Measurements from ENCODE around the gene NPDC1. TPM values are rescaled to one million over a fixed set of nuclear protein-coding genes. Genes with fewer than 3 reads are reported as not detected.

NPDC1 gene
- total and polyA plus RNA-seq, 5 experiments from 2014 or later, result 2.1 to 9.3 (median 4.2) TPM

GRCh38 chr9:137026384-137026783, 19.6 kb downstream of the NPDC1 start:
- no peaks in the 10 kb centered on the region for H3K36me3 Mint-ChIP-seq
- peak overlapping the region in 7 of 10 donors; percentile 25 to 91 (median 81) for H3K4me3 Mint-ChIP-seq
- ATAC-seq, result no peak
- H3K27me3 Mint-ChIP-seq, result no peaks in the 10 kb centered on the region
- POLR2A ChIA-PET, result interaction anchor here (1.2 to 4.9 kb wide), 3 partner anchors 27 to 228 kb away, joined by 3 to 26 read pairs (median 7); partner anchors contain the start of gene C8G
- H3K9me3 Mint-ChIP-seq, result no peaks in the 10 kb centered on the region
- H3K27ac Mint-ChIP-seq, result peak overlapping the region in 4 of 10 donors; percentile 27 to 66 (median 42)
- peaks cover 13 to 48% (median 40%) of the 10 kb centered on the region in 4 donors for H3K4me1 Mint-ChIP-seq
- DNase-seq, result no peak

- peak in 4 of 10 donors; percentile 35 to 76 (median 52) for DNase-seq
- POLR2A ChIA-PET, result interaction anchor here (1.2 to 4.9 kb wide), 3 partner anchors 26 to 227 kb away, joined by 3 to 26 read pairs (median 7); partner anchors contain the start of gene C8G
- Mint-ChIP-seq H3K27me3 (no peaks in the 10 kb centered on the region), H3K36me3 (no peaks in the 10 kb centered on the region), H3K4me3 (peak overlapping the region in 3 of 10 donors; percentile 14 to 48 (median 22)), H3K4me1 (peaks cover 9 to 43% (median 34%) of the 10 kb centered on the region in 4 donors), H3K27ac (peak overlapping the region in 1 of 10 donors; percentile 15), H3K9me3 (no peaks in the 10 kb centered on the region)
- ATAC-seq, result peak in 1 of 2 donors; percentile 55
Observed at GRCh38 chr9:137025517-137025966, 20.4 kb downstream of the NPDC1 start.

- POLR2A ChIA-PET, result no interaction called here
- H3K27me3 Mint-ChIP-seq, result no peaks in the 10 kb centered on the region
- peaks cover 0 to 3% (median 0%) of the 10 kb centered on the region in 3 donors for H3K36me3 Mint-ChIP-seq
- no peaks in the 10 kb centered on the region for H3K9me3 Mint-ChIP-seq
- DNase-seq (no peak), ATAC-seq (no peak)
- H3K4me1 Mint-ChIP-seq, result peaks cover 5 to 28% (median 20%) of the 10 kb centered on the region in 4 donors
- no peak overlapping the region for H3K4me3 Mint-ChIP-seq
- no peak overlapping the region for H3K27ac Mint-ChIP-seq
Observed at GRCh38 chr9:137023583-137023991, 22.4 kb downstream of the NPDC1 start.

GRCh38 chr9:137023157-137023556, 22.8 kb downstream of the NPDC1 start:
- DNase-seq, result no peak
- peak overlapping the region in 1 of 10 donors; percentile 43 for H3K27ac Mint-ChIP-seq
- no peaks in the 10 kb centered on the region for H3K27me3 Mint-ChIP-seq
- POLR2A ChIA-PET, result no interaction called here
- no peak for ATAC-seq
- H3K9me3 Mint-ChIP-seq, result no peaks in the 10 kb centered on the region
- H3K36me3 Mint-ChIP-seq, result peaks cover 0 to 3% (median 0%) of the 10 kb centered on the region in 3 donors
- peaks cover 5 to 29% (median 20%) of the 10 kb centered on the region in 4 donors for H3K4me1 Mint-ChIP-seq
- no peak overlapping the region for H3K4me3 Mint-ChIP-seq

- no peak for DNase-seq
- Mint-ChIP-seq H3K4me3 (no peak overlapping the region), H3K36me3 (peaks cover 0 to 5% (median 0%) of the 10 kb centered on the region in 3 donors), H3K4me1 (peaks cover 5 to 29% (median 20%) of the 10 kb centered on the region in 4 donors), H3K27me3 (no peaks in the 10 kb centered on the region), H3K9me3 (no peaks in the 10 kb centered on the region), H3K27ac (no peak overlapping the region)
- POLR2A ChIA-PET, result interaction anchor here (0.6 kb wide), 1 partner anchor 34 kb away, joined by 4 read pairs; no protein-coding TSS in a partner anchor
- no peak for ATAC-seq
Observed at GRCh38 chr9:137022662-137023008, 23.3 kb downstream of the NPDC1 start.

GRCh38 chr9:137021979-137022661, 23.9 kb downstream of the NPDC1 start:
- peak overlapping the region in 4 of 10 donors; percentile 32 to 80 (median 47) for H3K27ac Mint-ChIP-seq
- peak overlapping the region in 1 of 10 donors; percentile 38 for H3K4me3 Mint-ChIP-seq
- POLR2A ChIA-PET, result interaction anchor here (0.6 kb wide), 3 partner anchors 13 to 156 kb away, joined by 3 to 4 read pairs (median 3); partner anchors contain the start of gene EDF1
- peaks cover 5 to 25% (median 16%) of the 10 kb centered on the region in 4 donors for H3K4me1 Mint-ChIP-seq
- peaks cover 0 to 5% (median 0%) of the 10 kb centered on the region in 3 donors for H3K36me3 Mint-ChIP-seq
- H3K9me3 Mint-ChIP-seq, result no peaks in the 10 kb centered on the region
- peak in 7 of 10 donors; percentile 32 to 56 (median 46) for DNase-seq
- H3K27me3 Mint-ChIP-seq, result no peaks in the 10 kb centered on the region
- ATAC-seq, result peak; percentile 39 to 53

GRCh38 chr9:137021568-137021978, 24.4 kb downstream of the NPDC1 start:
- POLR2A ChIA-PET, result interaction anchor here (0.6 to 1.2 kb wide), 4 partner anchors 14 to 200 kb away, joined by 3 read pairs; partner anchors contain the start of gene EDF1
- ATAC-seq, result no peak
- H3K27me3 Mint-ChIP-seq, result no peaks in the 10 kb centered on the region
- H3K4me1 Mint-ChIP-seq, result peaks cover 3 to 20% (median 12%) of the 10 kb centered on the region in 4 donors
- H3K9me3 Mint-ChIP-seq, result no peaks in the 10 kb centered on the region
- H3K4me3 Mint-ChIP-seq, result no peak overlapping the region
- peaks cover 0 to 9% (median 0%) of the 10 kb centered on the region in 3 donors for H3K36me3 Mint-ChIP-seq
- H3K27ac Mint-ChIP-seq, result no peak overlapping the region
- DNase-seq, result no peak

GRCh38 chr9:137020771-137021567, 25.0 kb downstream of the NPDC1 start:
- H3K4me1 Mint-ChIP-seq, result peaks cover 2 to 15% (median 9%) of the 10 kb centered on the region in 4 donors
- H3K27ac Mint-ChIP-seq, result no peak overlapping the region
- POLR2A ChIA-PET, result interaction anchor here (0.6 to 1.2 kb wide), 4 partner anchors 14 to 606 kb away, joined by 3 to 4 read pairs (median 3); no protein-coding TSS in a partner anchor

GRCh38 chr9:137019891-137020683, 25.9 kb downstream of the NPDC1 start:
- Mint-ChIP-seq H3K4me3 (no peak overlapping the region), H3K9me3 (no peaks in the 10 kb centered on the region), H3K27me3 (no peaks in the 10 kb centered on the region), H3K4me1 (peaks cover 2 to 12% (median 7%) of the 10 kb centered on the region in 4 donors), H3K27ac (no peak overlapping the region), H3K36me3 (peaks cover 0 to 9% (median 0%) of the 10 kb centered on the region in 3 donors)
- DNase-seq (no peak), ATAC-seq (no peak)
- POLR2A ChIA-PET, result interaction anchor here (0.5 to 1.2 kb wide), 3 partner anchors 16 to 607 kb away, joined by 3 to 4 read pairs (median 3); no protein-coding TSS in a partner anchor

More at GRCh38 chr9:137020771-137021567, 25.0 kb downstream of the NPDC1 start:
- ATAC-seq (no peak), DNase-seq (no peak)
- Mint-ChIP-seq H3K36me3 (peaks cover 0 to 9% (median 0%) of the 10 kb centered on the region in 3 donors), H3K4me3 (no peak overlapping the region), H3K27me3 (no peaks in the 10 kb centered on the region), H3K9me3 (no peaks in the 10 kb centered on the region)

GRCh38 chr9:137018761-137019559, 27.0 kb downstream of the NPDC1 start:
- no peaks in the 10 kb centered on the region for H3K9me3 Mint-ChIP-seq
- H3K4me3 Mint-ChIP-seq, result no peak overlapping the region
- no peak overlapping the region for H3K27ac Mint-ChIP-seq
- H3K27me3 Mint-ChIP-seq, result no peaks in the 10 kb centered on the region
- DNase-seq (no peak), ATAC-seq (no peak)
- POLR2A ChIA-PET, result interaction anchor here (0.8 kb wide), 1 partner anchor 9 kb away, joined by 3 read pairs; the partner anchor contains the start of gene ABCA2
- peaks cover 0 to 12% (median 4%) of the 10 kb centered on the region in 4 donors for H3K4me1 Mint-ChIP-seq
- peaks cover 0 to 11% (median 0%) of the 10 kb centered on the region in 3 donors for H3K36me3 Mint-ChIP-seq

Measured in naive thymus-derived CD8-positive, alpha-beta T cell (primary cell).